HG02840 (cell line): ENCODE data around the gene PAK6.

ENCODE experiments used
- ATAC-seq: cut with Tn5 transposase; IDR thresholded peaks from one replicate; pipeline ENCODE4 v1.9.1; 2021; ENCODE audit warnings: mild to moderate bottlenecking, moderate library complexity, moderate number of reproducible peaks; ENCODE audit not compliant: unreplicated experiment, low FRiP score

The PAK6 gene

GRCh38 chr15:40287968-40288367 lies 49.1 kb downstream of the PAK6 start:
- no peak for ATAC-seq

GRCh38 chr15:40289140-40289775 lies 50.4 kb downstream of the PAK6 start:
- ATAC-seq, result no peak

- ATAC-seq, result no peak
These were observed 51.7 kb downstream of the PAK6 start for GRCh38 chr15:40290545-40290917.

- no peak for ATAC-seq
These were observed 52.2 kb downstream of the PAK6 start for GRCh38 chr15:40290918-40291574.

GRCh38 chr15:40292246-40292645 lies 53.4 kb downstream of the PAK6 start:
- no peak for ATAC-seq

- ATAC-seq, result no peak
These were observed 54.1 kb downstream of the PAK6 start for GRCh38 chr15:40293006-40293405.

- ATAC-seq, result no peak
These were observed 55.3 kb downstream of the PAK6 start for GRCh38 chr15:40293905-40294895.

GRCh38 chr15:40295297-40295696 lies 56.4 kb downstream of the PAK6 start:
- ATAC-seq, result no peak

GRCh38 chr15:40295877-40296560 lies 57.2 kb downstream of the PAK6 start:
- ATAC-seq, result no peak

- ATAC-seq, result no peak
These were observed 57.8 kb downstream of the PAK6 start for GRCh38 chr15:40296561-40297230.

GRCh38 chr15:40297356-40297755 lies 58.5 kb downstream of the PAK6 start:
- no peak for ATAC-seq

GRCh38 chr15:40298216-40298935 lies 59.5 kb downstream of the PAK6 start:
- ATAC-seq, result no peak

- ATAC-seq, result no peak
These were observed 61.5 kb downstream of the PAK6 start for GRCh38 chr15:40300367-40300766.

- ATAC-seq, result no peak
These were observed 61.9 kb downstream of the PAK6 start for GRCh38 chr15:40300771-40301170.

- no peak for ATAC-seq
These were observed 62.8 kb downstream of the PAK6 start for GRCh38 chr15:40301467-40302179.

- ATAC-seq, result no peak
These were observed 63.5 kb downstream of the PAK6 start for GRCh38 chr15:40302288-40302886.

- no peak for ATAC-seq
These were observed 64.1 kb downstream of the PAK6 start for GRCh38 chr15:40302981-40303380.

GRCh38 chr15:40303576-40303975 lies 64.7 kb downstream of the PAK6 start:
- no peak for ATAC-seq
